HCT116 (cell line): ENCODE data around the gene DNAJB1. TPM values are rescaled to one million over a fixed set of nuclear protein-coding genes. Genes with fewer than 3 reads are reported as not detected.

Experiments used
- ATAC-seq: fragments of 200-7000 bp; cut with Tn5 transposase; 2 replicates; pipeline ENCODE4 v1.9.1; 2020; ENCODE audit warnings: mild to moderate bottlenecking, moderate library complexity
- BruUV-seq: library from RNA; stranded (reverse); fragments of 400-500 nt; replicated peaks from 2 replicates; lab custom pipeline; 2021; lab: Mats Ljungman, UMichigan
- CTCF ChIA-PET: fragments of 300-600 bp; sonication (Branson Sonifier 250); formaldehyde crosslinking; loops from one replicate; lab custom pipeline; 2021; ENCODE audit warnings: antibody characterized with exemption; lab: Charles Lee
- POLR2A ChIA-PET: fragments of 300-600, 350-600 bp; sonication (Branson Sonifier 250); formaldehyde crosslinking; loops from one replicate; lab custom pipeline; 2021; ENCODE audit warnings: antibody characterized with exemption; lab: Charles Lee
- RAD21 ChIA-PET, 2 experiments: fragments of 300-600 bp; sonication (Branson Sonifier 250); formaldehyde crosslinking; loops; one replicate each; lab custom pipeline; 2023; ENCODE audit warnings: low total read pairs in 2 of 2; ENCODE audit not compliant: uncharacterized antibody in 2 of 2, unreplicated experiment in 2 of 2, low non-redundant PET in 1 of 2; lab: Charles Lee
- DNase-seq: peaks from one replicate; pipeline ENCODE4 v3.0.0-alpha.2; 2010; ENCODE audit warnings: low read depth, low spot score
- H2AFZ ChIP-seq: fragments of 200-600 bp; shearing (Covaris generic), sonication (generic); 2 replicates; pipeline ENCODE4 v1.6.1; 2017; ENCODE audit warnings: low read depth, mixed run types, mixed read lengths, antibody characterized with exemption, low read length; ENCODE audit not compliant: poor library complexity, severe bottlenecking
- H3K27ac ChIP-seq: 2 replicates; pipeline ENCODE4 v1.5.1; 2012; ENCODE audit warnings: low read depth, low read length
- H3K27me3 ChIP-seq: fragments of 200-600 bp; sonication (generic); 2 replicates; pipeline ENCODE4 v1.6.1; 2016; ENCODE audit warnings: mixed run types, low read length, mixed read lengths; ENCODE audit not compliant: insufficient read depth
- H3K36me3 ChIP-seq, 2 experiments: fragments of 200-500 bp in 1 of 2; fragments of 200-600 bp in 1 of 2; sonication (Bioruptor generic) in 1 of 2; sonication (generic) in 1 of 2; 2 replicates each; pipeline versions ENCODE4 v1.5.1 to v1.6.1; 2014 to 2016; ENCODE audit warnings: low read length in 2 of 2, inconsistent platforms in 1 of 2, mixed read lengths in 1 of 2, mixed run types in 1 of 2; ENCODE audit not compliant: insufficient read depth in 2 of 2, control insufficient read depth in 1 of 2
- H3K4me1 ChIP-seq, 2 experiments: fragments of 200-600 bp in 1 of 2; sonication (generic) in 1 of 2; 2 replicates each; pipeline versions ENCODE4 v1.5.1 to v1.6.1; 2012 to 2017; ENCODE audit warnings: low read length in 2 of 2, inconsistent platforms in 1 of 2, mild to moderate bottlenecking in 1 of 2, mixed read lengths in 1 of 2, mixed run types in 1 of 2, moderate library complexity in 1 of 2; ENCODE audit not compliant: insufficient read depth in 2 of 2, control insufficient read depth in 1 of 2
- H3K4me2 ChIP-seq: fragments of 200-600 bp; sonication (generic); 2 replicates; pipeline ENCODE4 v1.6.1; 2017; ENCODE audit warnings: mixed run types, low read length, mixed read lengths
- H3K4me3 ChIP-seq, 2 experiments: fragments of 200-600 bp in 1 of 2; sonication (generic) in 1 of 2; replicated peaks in 1 of 2; 2 replicates each; pipeline ENCODE4 v1.5.1; 2011 to 2016; ENCODE audit warnings: low read length in 2 of 2, control low read depth in 1 of 2, low read depth in 1 of 2, mild to moderate bottlenecking in 1 of 2, mixed read lengths in 1 of 2, mixed run types in 1 of 2
- H3K79me2 ChIP-seq: fragments of 200-600 bp; sonication (generic); 2 replicates; pipeline ENCODE4 v1.6.1; 2017; ENCODE audit warnings: mild to moderate bottlenecking, mixed run types, low read length, moderate library complexity, mixed read lengths; ENCODE audit not compliant: insufficient read depth
- H3K9ac ChIP-seq: fragments of 200-600 bp; sonication (generic); 2 replicates; pipeline ENCODE4 v1.6.1; 2016; ENCODE audit warnings: low read length, mixed read lengths
- H3K9me2 ChIP-seq: fragments of 200-600 bp; sonication (generic), shearing (Covaris generic); 2 replicates; pipeline ENCODE4 v1.6.1; 2017; ENCODE audit warnings: mixed run types, mild to moderate bottlenecking, moderate library complexity; ENCODE audit not compliant: insufficient read depth
- H3K9me3 ChIP-seq, 2 experiments: fragments of 200-500 bp in 1 of 2; fragments of 200-600 bp in 1 of 2; sonication (Bioruptor generic) in 1 of 2; sonication (generic) in 1 of 2; 2 replicates each; pipeline ENCODE4 v1.6.1; 2014 to 2017; ENCODE audit warnings: low read length in 2 of 2, mixed read lengths in 2 of 2, inconsistent platforms in 1 of 2, low read depth in 1 of 2, mild to moderate bottlenecking in 1 of 2, mixed run types in 1 of 2, moderate library complexity in 1 of 2; ENCODE audit not compliant: control insufficient read depth in 1 of 2, insufficient read depth in 1 of 2
- H4K20me1 ChIP-seq: fragments of 200-600 bp; sonication (generic), shearing (Covaris generic); 2 replicates; pipeline ENCODE4 v1.6.1; 2017; ENCODE audit warnings: mixed run types, mild to moderate bottlenecking, moderate library complexity; ENCODE audit not compliant: insufficient read depth
- ELF1 ChIP-seq: IDR thresholded peaks from 2 replicates; pipeline ENCODE4 v1.6.1; 2012; ENCODE audit warnings: low read depth, borderline replicate concordance
- EZH2 ChIP-seq: fragments of 200-600 bp; sonication (generic); IDR thresholded peaks from 2 replicates; pipeline ENCODE4 v1.6.1; 2017; ENCODE audit warnings: antibody characterized with exemption, mixed run types
- intact Hi-C: fragments of 100-400 bp; cut with micrococcal nuclease; formaldehyde crosslinking; loops from 2 replicates; pipeline ENCODE4 v1.10.0; 2022
- total RNA-seq: library from RNA; stranded (reverse); gene quantifications from one replicate; pipeline ENCODE4 v1.2.1, GENCODE V29; 2021; ENCODE audit not compliant: unreplicated experiment
- TF ChIP-seq, protein P1 (sequence below): IDR thresholded peaks from 2 replicates; pipeline ENCODE4 v1.6.1; 2011; ENCODE audit warnings: mild to moderate bottlenecking, low read length, moderate library complexity; ENCODE audit not compliant: insufficient replicate concordance; ENCODE audit errors: extremely low read depth

Gene DNAJB1
- total RNA-seq, 1 experiment from 2014 or later = 175 TPM

DNA sequence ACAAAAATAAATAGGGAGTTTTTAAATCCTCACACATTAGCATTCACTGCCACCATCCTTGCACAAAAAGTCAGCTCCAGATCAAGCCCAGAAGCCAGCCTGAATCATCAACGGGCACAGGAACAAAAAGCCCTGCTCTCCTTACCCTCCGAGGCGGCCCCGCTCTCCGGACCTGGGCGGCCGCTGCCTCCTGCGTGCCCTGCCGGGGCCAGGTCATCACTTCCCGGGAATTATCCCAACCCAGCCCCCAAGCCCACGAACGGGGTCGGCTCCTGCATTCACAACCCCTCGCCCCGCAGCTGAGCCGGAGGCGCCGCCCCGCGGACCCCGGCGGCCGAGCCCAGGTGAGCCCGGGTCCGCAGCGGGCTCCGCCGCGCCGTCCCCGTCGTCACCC, 754 bp downstream of the DNAJB1 start:
- no peak for DNase-seq
- peak overlapping the region; percentile 97 for H3K27ac ChIP-seq
- ChIA-PET POLR2A (interaction anchor here (0.7 to 4.7 kb wide), 9 partner anchors 8 to 180 kb away, joined by 3 to 112 read pairs (median 7); partner anchors contain the start of genes GIPC1 and NDUFB7), RAD21 (interaction anchor here in 1 of 2 experiments (1.7 kb wide), 1 partner anchor 54 kb away, joined by 4 read pairs; the partner anchor contains the start of gene NDUFB7)
- H3K9me3 ChIP-seq = no peaks in the 10 kb centered on the region
- H3K9ac ChIP-seq = peak overlapping the region; percentile 99
- intact Hi-C loops = no loop called here
- TF ChIP-seq, protein P1, sequence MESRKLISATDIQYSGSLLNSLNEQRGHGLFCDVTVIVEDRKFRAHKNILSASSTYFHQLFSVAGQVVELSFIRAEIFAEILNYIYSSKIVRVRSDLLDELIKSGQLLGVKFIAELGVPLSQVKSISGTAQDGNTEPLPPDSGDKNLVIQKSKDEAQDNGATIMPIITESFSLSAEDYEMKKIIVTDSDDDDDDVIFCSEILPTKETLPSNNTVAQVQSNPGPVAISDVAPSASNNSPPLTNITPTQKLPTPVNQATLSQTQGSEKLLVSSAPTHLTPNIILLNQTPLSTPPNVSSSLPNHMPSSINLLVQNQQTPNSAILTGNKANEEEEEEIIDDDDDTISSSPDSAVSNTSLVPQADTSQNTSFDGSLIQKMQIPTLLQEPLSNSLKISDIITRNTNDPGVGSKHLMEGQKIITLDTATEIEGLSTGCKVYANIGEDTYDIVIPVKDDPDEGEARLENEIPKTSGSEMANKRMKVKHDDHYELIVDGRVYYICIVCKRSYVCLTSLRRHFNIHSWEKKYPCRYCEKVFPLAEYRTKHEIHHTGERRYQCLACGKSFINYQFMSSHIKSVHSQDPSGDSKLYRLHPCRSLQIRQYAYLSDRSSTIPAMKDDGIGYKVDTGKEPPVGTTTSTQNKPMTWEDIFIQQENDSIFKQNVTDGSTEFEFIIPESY = no peak
- TF ChIP-seq EZH2 = no peak
- no peak for TF ChIP-seq ELF1
- TF ChIP-seq, all 23 proteins: peak for 0
- peak overlapping the region; percentile 90 to 96 for H3K4me3 ChIP-seq
- peak overlapping the region; percentile 95 for H3K4me2 ChIP-seq
- H2AFZ ChIP-seq = no peak overlapping the region
- peaks cover 7 to 30% of the 10 kb centered on the region in 2 experiments; a peak in 3 of 4 replicates for H3K36me3 ChIP-seq
- no peaks in the 10 kb centered on the region for H3K27me3 ChIP-seq
- peaks cover 38% of the 10 kb centered on the region; the same call in 1 of the 2 replicates for H4K20me1 ChIP-seq
- H3K9me2 ChIP-seq = no peaks in the 10 kb centered on the region
- peaks cover 50 to 83% of the 10 kb centered on the region in 2 experiments for H3K4me1 ChIP-seq
- no TSS peak for BruUV-seq
- peaks cover 44% of the 10 kb centered on the region for H3K79me2 ChIP-seq
- CTCF ChIA-PET = interaction anchor here (1.9 kb wide), 1 partner anchor 39 kb away, joined by 4 read pairs; no protein-coding TSS in a partner anchor
- no peak for ATAC-seq
